K562 (cell line): ENCODE results near the gene ZBTB16.
A peak's percentile ranks its signal among the peaks of the same experiment; 100 is the strongest.

Experiments
- CTCF ChIP-seq, 3 experiments: IDR thresholded peaks in 2 of 3; conservative IDR thresholded peaks in 1 of 3; 2 replicates each; pipeline ENCODE4 v1.5.1; 2011 to 2012; ENCODE audit warnings: low read length in 3 of 3, mild to moderate bottlenecking in 3 of 3, control low read depth in 2 of 3, improper control_type of control experiment in 1 of 3, inconsistent platforms in 1 of 3, low read depth in 1 of 3, mixed read lengths in 1 of 3, moderate library complexity in 1 of 3; ENCODE audit not compliant: insufficient read depth in 2 of 3
- CUX1 ChIP-seq: fragments of 200-800 bp; sonication (Bioruptor generic); IDR thresholded peaks from 2 replicates; pipeline ENCODE4 v1.6.1; 2016; ENCODE audit warnings: missing genetic modification characterization, missing compliant biosample characterization
- GABPA ChIP-seq: fragments of 200-800 bp; sonication (Bioruptor generic); conservative IDR thresholded peaks from 2 replicates; pipeline ENCODE4 v1.6.1; 2016; ENCODE audit warnings: low read depth, missing genetic modification characterization, missing compliant biosample characterization
- HEY1 ChIP-seq: fragments of 250-450 bp; sonication (Bioruptor Pico); IDR thresholded peaks from 2 replicates; pipeline ENCODE4 v1.5.0; 2020; ENCODE audit warnings: mild to moderate bottlenecking, moderate library complexity, borderline replicate concordance
- HMGN3 ChIP-seq: IDR thresholded peaks from 2 replicates; pipeline ENCODE4 v1.6.1; 2011; ENCODE audit warnings: borderline replicate concordance, low read depth, mild to moderate bottlenecking, mixed read lengths, low read length; ENCODE audit not compliant: insufficient read length; ENCODE audit errors: extremely low read depth
- HOMEZ ChIP-seq: fragments of 250-450 bp; sonication (Bioruptor Pico); IDR thresholded peaks from 2 replicates; pipeline ENCODE4 v1.4.0; 2020; ENCODE audit warnings: mild to moderate bottlenecking, moderate library complexity
- LCOR ChIP-seq: sonication (generic); formaldehyde crosslinking; IDR thresholded peaks from 2 replicates; pipeline ENCODE4 v1.8.0; 2022; ENCODE audit warnings: mild to moderate bottlenecking, missing genetic modification reagents
- MEIS2 ChIP-seq: fragments of 450-650 bp; IDR thresholded peaks from 2 replicates; pipeline ENCODE4 v1.6.1; 2014; ENCODE audit warnings: mild to moderate bottlenecking; ENCODE audit not compliant: partially characterized antibody
- MNT ChIP-seq, 2 experiments: fragments of 450-650 bp; conservative IDR thresholded peaks; 2 replicates each; pipeline ENCODE4 v1.6.1; 2017; ENCODE audit warnings: mild to moderate bottlenecking in 2 of 2, moderate library complexity in 2 of 2
- TFAP4 ChIP-seq: sonication (generic); formaldehyde crosslinking; IDR thresholded peaks from 2 replicates; pipeline ENCODE4 v1.8.0; 2022; ENCODE audit warnings: missing genetic modification reagents, mild to moderate bottlenecking, moderate library complexity, borderline replicate concordance
- U2AF2 ChIP-seq: fragments of 200-400 bp; formaldehyde crosslinking; optimal IDR thresholded peaks from 2 replicates; pipeline ENCODE3; 2017; ENCODE audit warnings: low read depth, mild to moderate bottlenecking, low read length
- ZBTB7A ChIP-seq: IDR thresholded peaks from 2 replicates; pipeline ENCODE4 v1.6.1; 2011; ENCODE audit warnings: low read depth, mild to moderate bottlenecking, low read length, moderate library complexity, borderline replicate concordance; ENCODE audit not compliant: control insufficient read depth
- ZNF175 ChIP-seq: fragments of 200-800 bp; sonication (Bioruptor generic); IDR thresholded peaks from 2 replicates; pipeline ENCODE4 v1.6.1; 2016; ENCODE audit warnings: low read depth, mild to moderate bottlenecking, missing genetic modification characterization, missing compliant biosample characterization
- ZNF274 ChIP-seq: IDR thresholded peaks from 2 replicates; pipeline ENCODE4 v1.6.1; 2011; ENCODE audit warnings: low read depth, mild to moderate bottlenecking, low read length, moderate library complexity, borderline replicate concordance

- TF ChIP-seq LCOR (CRISPR knock-in tag): no peak
- no peak for TF ChIP-seq U2AF2
- TF ChIP-seq MNT (conservative IDR thresholded peaks at IDR 0.05): no peak
- TF ChIP-seq MEIS2: no peak
- TF ChIP-seq HEY1 (CRISPR knock-in tag): no peak
- no peak for TF ChIP-seq HOMEZ (CRISPR knock-in tag)
- TF ChIP-seq ZNF274: no peak
- TF ChIP-seq CUX1: no peak
- no peak for TF ChIP-seq ZBTB7A
- no peak for TF ChIP-seq TFAP4 (CRISPR knock-in tag)
- peak; percentile 46 to 67 (median 59) for TF ChIP-seq CTCF (IDR thresholded peaks at IDR 0.05 in 2 of 3, conservative IDR thresholded peaks at IDR 0.05 in 1 of 3; ENCODE audit: insufficient read depth in 2 of 3, low read depth in 1 of 3, low read length in 3 of 3)
- no peak for TF ChIP-seq HMGN3
- TF ChIP-seq ZNF175: no peak
- TF ChIP-seq GABPA (tag): no peak
Measured at GRCh38 chr11:114180301-114181055, 121.0 kb downstream of the ZBTB16 start.
